Prostate gland (tissue), 2 donors: Measurements from ENCODE around the gene COL23A1.

Experiments used
- POLR2AphosphoS5 ChIP-seq: sonication (generic); formaldehyde crosslinking; IDR thresholded peaks from one replicate; pipeline ENCODE4 v1.6.1; 2017; ENCODE audit warnings: antibody characterized with exemption
- TF ChIP-seq, protein P1 (sequence below), 4 experiments: fragments of 200-600 bp in 2 of 4; fragments of 450-650 bp in 2 of 4; sonication (generic) in 2 of 4; IDR thresholded peaks; 1 replicate in 3 of 4; 2 replicates in 1 of 4; pipeline ENCODE4 v1.5.1; 2016 to 2019; ENCODE audit warnings: antibody characterized with exemption in 4 of 4, mild to moderate bottlenecking in 2 of 4, moderate library complexity in 2 of 4

- TF ChIP-seq POLR2AphosphoS5, result no peak
- TF ChIP-seq, protein P1, sequence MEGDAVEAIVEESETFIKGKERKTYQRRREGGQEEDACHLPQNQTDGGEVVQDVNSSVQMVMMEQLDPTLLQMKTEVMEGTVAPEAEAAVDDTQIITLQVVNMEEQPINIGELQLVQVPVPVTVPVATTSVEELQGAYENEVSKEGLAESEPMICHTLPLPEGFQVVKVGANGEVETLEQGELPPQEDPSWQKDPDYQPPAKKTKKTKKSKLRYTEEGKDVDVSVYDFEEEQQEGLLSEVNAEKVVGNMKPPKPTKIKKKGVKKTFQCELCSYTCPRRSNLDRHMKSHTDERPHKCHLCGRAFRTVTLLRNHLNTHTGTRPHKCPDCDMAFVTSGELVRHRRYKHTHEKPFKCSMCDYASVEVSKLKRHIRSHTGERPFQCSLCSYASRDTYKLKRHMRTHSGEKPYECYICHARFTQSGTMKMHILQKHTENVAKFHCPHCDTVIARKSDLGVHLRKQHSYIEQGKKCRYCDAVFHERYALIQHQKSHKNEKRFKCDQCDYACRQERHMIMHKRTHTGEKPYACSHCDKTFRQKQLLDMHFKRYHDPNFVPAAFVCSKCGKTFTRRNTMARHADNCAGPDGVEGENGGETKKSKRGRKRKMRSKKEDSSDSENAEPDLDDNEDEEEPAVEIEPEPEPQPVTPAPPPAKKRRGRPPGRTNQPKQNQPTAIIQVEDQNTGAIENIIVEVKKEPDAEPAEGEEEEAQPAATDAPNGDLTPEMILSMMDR (IDR thresholded peaks at IDR 0.05), result no peak
Observed at GRCh38 chr5:178343306-178343705, 246.9 kb downstream of the COL23A1 start.
